ENCODE data around the gene NUTM2B.
"Not testable (repeated sequence)": the region's sequence is repeated elsewhere in the genome, so short reads cannot be mapped to it uniquely, and the experiment has no call there.

DNA sequence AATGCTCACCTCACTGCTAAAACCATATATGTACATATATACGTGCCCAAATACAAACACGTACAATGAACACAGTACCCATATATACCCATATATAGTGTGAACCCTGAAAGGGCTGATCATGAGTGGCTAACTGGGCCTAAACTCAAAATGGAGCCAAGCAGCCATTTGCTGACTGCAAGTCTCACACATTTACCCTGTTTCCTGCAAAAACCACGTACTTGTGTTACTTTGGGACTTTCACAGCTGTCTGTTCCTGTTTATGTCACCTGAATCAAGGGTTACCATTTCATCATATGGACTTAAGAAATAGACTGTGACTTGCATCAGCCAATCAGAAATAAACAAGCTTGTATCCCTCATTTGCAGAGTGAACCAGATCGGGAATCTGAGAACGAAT, 5.9 kb upstream of the NUTM2B start:
- TF ChIP-seq, protein P1, sequence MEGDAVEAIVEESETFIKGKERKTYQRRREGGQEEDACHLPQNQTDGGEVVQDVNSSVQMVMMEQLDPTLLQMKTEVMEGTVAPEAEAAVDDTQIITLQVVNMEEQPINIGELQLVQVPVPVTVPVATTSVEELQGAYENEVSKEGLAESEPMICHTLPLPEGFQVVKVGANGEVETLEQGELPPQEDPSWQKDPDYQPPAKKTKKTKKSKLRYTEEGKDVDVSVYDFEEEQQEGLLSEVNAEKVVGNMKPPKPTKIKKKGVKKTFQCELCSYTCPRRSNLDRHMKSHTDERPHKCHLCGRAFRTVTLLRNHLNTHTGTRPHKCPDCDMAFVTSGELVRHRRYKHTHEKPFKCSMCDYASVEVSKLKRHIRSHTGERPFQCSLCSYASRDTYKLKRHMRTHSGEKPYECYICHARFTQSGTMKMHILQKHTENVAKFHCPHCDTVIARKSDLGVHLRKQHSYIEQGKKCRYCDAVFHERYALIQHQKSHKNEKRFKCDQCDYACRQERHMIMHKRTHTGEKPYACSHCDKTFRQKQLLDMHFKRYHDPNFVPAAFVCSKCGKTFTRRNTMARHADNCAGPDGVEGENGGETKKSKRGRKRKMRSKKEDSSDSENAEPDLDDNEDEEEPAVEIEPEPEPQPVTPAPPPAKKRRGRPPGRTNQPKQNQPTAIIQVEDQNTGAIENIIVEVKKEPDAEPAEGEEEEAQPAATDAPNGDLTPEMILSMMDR (IDR thresholded peaks at IDR 0.05): not testable (repeated sequence)
- not testable (repeated sequence) for TF ChIP-seq POLR2A (IDR thresholded peaks at IDR 0.05)

All from adrenal gland (tissue), 5 donors.